C1 segment of cervical spinal cord (tissue), 14 donors: ENCODE measurements around the gene TBC1D16.
A peak's percentile ranks its signal among the peaks of the same experiment; 100 is the strongest.

Source experiments
- DNase-seq, 14 donors: peaks; one replicate each; lab custom pipeline; 2025; lab: John Stamatoyannopoulos, UW

The TBC1D16 gene

DNA sequence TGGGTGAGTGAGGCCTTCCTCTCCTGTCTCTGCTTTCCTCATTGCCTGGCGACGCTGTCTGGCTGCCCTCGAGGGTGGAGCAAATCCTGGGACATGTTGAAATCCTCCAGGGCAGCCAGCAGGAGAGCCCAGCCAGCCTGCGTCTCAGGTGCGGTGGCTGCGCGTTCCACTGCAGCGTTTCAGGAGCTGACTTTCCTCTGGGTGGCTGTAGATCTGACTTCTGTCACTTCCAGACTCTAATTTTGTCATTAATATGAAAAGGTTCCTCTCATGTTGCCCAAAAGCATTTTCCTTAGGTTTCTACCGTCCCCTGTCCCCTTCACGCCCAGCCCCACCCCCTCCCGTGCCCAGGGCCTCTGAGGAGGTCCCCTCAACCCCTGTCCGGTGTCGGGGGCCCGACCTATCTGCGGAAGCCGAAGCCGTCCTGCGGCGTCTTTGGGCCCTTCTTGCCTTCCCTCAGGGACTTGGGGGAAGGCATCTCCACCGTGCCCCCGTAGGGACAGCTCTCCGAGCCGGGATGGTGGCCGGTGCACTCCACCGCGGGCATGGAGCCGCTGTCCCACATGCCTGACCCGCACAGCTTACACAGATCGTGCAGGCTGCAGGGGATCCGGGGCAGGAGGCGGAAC, 95.1 kb downstream of the TBC1D16 start:
- no peak for DNase-seq

DNA sequence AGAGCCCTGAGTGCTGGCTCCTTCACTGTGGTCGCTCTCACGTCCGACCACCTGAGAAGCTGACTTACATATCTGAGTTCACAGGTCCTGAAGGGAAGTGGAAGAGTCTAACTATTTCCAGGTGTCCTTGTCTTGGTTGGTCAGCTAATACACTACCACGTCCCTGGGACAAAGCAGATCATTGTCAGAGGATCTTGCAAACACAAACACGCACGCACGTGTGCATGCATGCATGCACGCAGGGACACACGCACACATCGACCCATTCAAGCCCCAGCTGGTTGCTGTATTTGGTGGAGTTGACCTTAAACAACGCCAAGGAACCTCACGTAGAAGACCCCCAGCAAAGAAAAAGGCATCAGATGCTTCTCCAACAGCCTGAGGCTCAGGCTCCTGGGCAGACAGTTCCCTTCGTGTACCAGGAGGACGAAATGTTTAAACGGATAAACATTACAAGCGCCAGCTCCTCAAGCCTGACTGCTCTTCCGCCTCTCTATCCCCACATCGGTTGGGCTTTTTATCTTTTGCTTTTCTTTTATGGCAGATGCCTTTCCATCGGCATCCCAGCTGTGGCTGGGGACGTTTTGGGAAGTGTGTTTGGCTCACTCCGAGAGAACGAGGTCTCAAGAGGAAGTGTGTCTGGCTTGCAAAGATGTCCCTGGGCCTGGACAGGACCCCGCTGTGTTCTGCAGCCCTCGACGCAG, 95.8 kb downstream of the TBC1D16 start:
- no peak for DNase-seq

DNA sequence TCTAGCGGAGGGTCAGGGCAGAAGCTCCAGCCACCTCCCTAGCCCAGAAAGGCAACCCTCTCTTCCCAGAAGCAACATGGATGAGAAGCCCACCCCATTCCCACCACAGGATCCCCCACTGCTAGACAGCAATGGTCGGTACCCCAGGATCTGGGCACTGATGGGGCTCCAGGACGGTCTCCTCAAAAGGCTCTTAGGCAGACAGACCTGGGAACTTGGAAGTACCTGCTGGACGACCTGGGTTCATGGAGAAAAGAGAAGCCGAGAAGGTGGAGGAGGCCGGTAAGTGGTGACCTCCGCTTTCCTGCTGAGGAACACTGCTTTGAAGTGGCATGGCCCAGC, 96.6 kb downstream of the TBC1D16 start:
- DNase-seq = no peak

- no peak for DNase-seq
Observed at GRCh38 chr17:79938336-79939093, 97.2 kb downstream of the TBC1D16 start.

GRCh38 chr17:79937391-79938335, 98.0 kb downstream of the TBC1D16 start:
- DNase-seq = no peak

DNA sequence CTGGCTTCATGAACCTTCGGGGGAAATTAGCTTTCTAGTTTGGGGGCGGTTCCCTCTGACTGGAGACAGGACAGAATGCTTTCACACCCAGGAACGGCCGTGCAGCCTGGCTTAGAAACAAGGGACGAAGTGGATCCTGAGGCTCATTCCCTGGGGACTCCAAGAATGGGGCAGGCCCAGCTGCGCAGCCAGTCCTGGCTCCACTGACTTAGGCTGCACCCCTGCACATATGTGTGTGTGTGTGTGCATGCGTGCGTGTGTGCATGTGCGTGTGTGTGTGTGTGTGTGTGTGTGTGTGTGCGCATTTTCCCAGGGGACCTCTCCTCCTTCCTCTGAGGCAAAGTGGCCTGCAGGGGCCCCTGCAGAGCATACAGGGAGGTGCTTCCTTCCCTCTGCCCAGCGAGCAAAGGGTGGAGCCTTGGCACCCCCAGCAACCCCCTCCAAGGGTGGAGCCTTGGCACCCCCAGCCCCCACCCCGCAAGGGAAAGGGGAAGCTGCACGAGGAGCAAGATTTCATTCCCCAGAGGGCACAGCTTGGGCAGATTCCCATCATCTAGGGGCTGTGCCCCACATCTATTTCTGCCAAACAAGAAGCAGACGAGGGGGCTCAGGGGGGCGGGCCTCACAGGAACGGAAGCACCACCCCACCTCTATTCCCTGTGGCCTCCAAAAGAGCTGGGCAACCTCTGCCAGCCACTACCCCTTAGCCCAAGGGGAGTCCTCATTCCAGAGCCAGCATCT, 98.9 kb downstream of the TBC1D16 start:
- DNase-seq = no peak

GRCh38 chr17:79936050-79936449, 99.6 kb downstream of the TBC1D16 start:
- no peak for DNase-seq

DNA sequence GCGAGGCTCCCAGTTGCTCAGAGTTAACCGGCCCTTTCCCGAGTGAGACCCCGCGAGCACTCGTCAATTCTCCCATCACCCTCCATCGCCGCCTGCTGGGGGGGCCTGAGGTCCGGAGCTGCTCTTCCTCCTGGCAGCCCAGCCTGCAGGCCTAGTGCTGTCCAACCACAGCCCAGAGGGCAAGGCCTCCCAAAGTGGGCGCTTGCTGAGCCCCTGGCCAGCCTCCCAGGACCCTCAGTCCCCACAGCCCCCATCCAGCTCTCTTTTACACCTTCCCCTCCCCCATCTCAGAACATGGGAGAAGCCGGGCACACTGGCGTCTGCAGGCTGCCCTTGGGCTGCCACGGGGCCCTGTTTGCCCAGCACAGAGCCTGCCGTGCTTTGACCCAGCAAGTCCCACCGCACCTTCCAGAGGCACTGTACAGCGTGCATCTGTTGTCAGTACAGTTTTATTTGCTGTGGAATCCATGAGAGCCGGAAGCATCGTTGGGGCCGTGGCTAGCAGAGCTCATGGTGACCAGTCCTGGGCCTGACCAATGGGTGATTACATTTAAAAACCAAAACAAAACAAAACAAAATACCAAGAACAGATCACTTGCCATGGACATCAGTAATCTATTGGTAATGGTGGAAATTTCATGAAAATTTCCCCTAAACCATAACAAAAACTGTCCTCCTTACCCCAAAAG, 100.3 kb downstream of the TBC1D16 start:
- DNase-seq = no peak

- DNase-seq = no peak
Observed at GRCh38 chr17:79934653-79934970, 101.1 kb downstream of the TBC1D16 start.

DNA sequence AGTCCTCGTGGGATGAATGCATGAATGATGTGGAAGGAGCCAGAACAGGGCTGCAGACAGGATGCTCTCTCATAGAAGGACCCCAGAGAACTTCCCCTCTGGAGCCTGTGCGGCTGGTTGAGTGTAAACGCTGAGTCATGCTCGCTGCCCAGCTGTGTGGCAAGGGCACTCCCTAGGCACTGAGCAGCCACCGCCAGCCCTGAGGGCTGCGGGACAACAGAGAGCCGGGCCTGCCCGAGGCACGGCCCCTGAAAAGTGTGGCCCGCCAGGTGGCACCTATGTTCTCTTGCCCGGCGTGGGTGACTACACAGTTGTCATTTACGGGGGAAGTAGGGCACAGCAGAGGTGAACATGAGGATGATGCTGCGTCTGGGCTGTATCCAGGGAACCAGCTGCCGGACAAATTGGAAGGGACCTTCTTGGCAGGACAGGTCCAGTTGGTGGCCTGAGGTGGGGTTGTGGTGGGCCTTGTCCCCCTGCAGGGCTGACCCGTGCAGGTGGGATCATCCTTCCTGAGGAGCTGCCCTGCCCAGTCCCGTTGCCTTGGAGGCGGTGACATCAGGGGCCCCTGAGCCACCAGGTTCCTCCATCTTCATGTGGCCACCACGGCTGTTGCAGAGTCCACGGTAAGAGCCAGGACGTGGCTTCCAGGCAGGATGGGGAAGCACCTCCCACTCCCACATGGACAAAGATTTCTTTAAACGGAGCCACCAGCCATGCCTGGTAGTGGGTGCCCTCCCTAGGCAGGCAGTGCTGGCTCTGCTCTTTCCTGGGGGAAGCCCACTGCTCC, 101.6 kb downstream of the TBC1D16 start:
- DNase-seq = peak in 8 of 14 donors; percentile 22 to 65 (median 45)

DNA sequence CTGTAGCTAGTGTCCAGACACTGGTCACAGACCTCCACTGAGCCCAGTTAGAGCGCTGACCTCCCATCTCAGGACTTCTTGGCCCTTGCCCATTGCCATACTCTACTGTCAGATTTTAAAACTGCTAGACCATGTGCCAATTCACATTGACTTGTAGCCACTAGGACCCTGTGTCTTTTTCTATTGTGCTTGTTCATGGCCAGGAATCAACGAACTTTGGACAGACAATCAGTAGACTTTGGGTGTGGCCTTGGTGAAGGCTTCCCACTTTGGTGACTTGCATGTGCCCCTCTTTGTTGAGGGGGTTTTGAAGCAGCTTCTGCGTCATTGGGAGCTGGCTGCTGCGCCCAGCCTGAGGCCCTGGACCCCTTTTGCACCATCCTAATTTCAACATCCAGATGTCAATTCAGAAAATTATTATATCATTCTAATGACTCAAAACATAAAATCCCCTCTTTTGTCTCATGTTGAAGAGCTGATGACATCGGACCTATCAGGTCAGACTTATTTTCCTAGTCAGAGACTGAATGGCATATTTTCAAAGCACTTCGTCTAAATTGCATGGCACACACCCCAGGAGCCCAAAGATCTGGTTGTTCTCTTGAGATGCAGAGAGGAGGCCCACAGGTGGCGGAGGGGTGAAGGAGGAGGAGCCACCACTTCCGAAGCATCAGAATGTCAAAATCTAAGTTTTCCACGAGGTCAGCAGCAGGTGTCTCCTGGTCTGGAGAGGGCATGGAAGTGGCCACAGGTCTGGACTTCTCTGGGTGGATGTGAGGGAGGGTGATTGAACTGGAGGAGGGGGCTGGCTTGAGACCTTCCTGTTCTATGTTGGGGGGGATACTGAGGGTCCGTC, 103.0 kb downstream of the TBC1D16 start:
- no peak for DNase-seq

- DNase-seq = no peak
Observed at GRCh38 chr17:79931817-79932309, 103.8 kb downstream of the TBC1D16 start.

DNA sequence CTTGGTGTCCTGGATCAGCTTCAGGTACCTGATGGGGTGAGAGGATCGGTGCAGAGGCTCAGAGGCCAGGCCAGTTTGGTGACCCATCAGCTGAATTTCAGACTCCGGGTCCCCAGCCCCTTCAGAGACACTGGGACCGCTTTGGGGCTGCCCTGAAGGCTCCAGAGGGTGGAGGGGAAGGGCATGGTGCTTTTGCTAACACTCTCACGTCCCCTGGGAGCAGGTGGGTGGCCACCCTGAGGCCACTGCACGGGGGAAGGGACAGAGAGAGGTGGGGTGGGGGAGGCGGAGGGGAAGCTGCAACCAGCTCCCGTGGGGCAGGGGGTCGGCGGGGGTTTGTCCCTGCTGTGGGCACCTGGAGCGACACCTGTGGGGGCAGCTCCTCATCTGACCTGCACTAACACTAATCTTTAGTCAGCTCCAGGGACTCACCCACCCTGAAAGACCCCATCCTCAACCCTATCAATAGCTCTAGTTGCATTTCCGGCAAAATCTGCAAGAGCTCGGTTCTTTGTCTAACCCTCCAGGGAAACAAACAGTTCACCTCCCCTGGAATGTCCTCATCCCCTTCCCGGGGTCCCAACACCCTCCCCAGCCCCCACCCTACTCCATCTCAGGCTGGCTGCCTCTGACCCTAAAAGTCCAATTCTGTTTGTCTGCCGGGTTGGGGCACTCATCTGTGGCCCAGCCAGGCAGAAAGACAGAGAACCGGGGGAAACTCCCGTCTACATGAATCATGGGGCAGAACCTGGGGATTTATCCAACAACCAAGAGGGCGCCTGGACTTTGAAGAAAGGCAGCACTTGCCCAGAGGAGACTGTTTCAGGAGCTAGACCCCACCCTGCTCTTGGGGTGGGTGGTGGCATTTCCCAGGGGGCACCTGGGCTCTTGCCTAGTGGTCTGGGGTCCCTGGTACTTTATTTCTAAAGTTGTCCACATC, 104.5 kb downstream of the TBC1D16 start:
- no peak for DNase-seq

- DNase-seq = no peak
Observed at GRCh38 chr17:79930062-79930876, 105.4 kb downstream of the TBC1D16 start.

DNA sequence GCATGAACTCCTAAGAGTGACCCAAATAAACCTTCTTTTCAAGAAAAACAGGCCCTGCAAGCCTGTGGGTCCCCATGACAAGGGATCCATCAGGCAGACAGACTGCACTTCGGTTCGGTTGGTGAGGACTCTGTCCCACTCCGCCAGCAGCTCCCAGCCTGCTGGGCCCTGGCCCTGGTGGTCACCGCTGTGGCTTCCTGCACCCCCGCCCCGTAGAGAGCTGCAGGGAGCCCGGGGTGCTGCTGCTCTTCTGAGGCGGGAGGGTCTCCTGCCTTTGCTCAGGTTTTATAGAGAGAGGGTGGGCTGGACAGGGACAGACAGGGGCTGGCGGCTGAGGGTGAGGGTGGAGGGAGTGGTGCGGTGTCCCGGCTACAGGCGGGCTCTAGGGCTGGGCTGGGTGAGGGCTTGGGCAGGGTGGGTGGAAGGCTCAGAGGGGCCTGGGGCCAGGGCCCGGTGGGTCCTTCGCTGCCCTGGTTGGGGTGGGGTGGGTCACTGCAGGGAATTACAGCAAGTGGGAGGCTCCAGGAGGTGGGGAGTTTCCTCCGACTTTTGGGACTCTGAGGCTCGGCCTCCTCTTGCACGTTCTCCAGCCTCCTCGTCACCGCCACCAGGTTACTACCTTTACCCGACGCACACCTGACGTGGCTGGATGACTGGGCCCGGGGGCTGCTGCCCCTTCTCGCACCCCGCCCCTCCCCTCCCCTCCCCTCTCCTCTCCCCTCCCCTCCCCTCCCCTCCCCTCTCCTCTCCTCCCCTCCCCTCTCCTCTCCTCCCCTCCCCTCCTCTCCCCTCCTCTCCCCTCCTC, 106.2 kb downstream of the TBC1D16 start:
- no peak for DNase-seq
